ENCODE measurements around the gene LIN7C.

GRCh38 chr11:27467181-27467913 is 39.2 kb downstream of the LIN7C start:
- TF ChIP-seq POLR2AphosphoS5 (IDR thresholded peaks at IDR 0.05; ENCODE audit: borderline replicate concordance, low read depth, low read length) = no peak
- no peak for TF ChIP-seq EZH2 (IDR thresholded peaks at IDR 0.05)

All from SK-N-MC (cell line).